ACC112 (cell line): Measurements from ENCODE around the gene EML4.
"Not testable (repeated sequence)": the region's sequence is repeated elsewhere in the genome, so short reads cannot be mapped to it uniquely, and the experiment has no call there.

ENCODE experiments used
- H2AFZ ChIP-seq: fragments of 200-600 bp; sonication (generic); one replicate; pipeline ENCODE4 v1.6.0; 2017; ENCODE audit warnings: antibody characterized with exemption, low read length; ENCODE audit not compliant: unreplicated experiment
- H3K27ac ChIP-seq: fragments of 200-600 bp; sonication (generic); 2 replicates; pipeline ENCODE4 v1.5.1; 2014; ENCODE audit warnings: low read depth, mild to moderate bottlenecking, antibody characterized with exemption, low read length, moderate library complexity
- H3K27me3 ChIP-seq: fragments of 200-600 bp; sonication (generic); 2 replicates; pipeline ENCODE4 v1.6.1; 2014; ENCODE audit warnings: mild to moderate bottlenecking, antibody characterized with exemption, low read length, moderate library complexity, mixed read lengths; ENCODE audit not compliant: insufficient read depth
- H3K36me3 ChIP-seq: fragments of 200-600 bp; sonication (generic); 2 replicates; pipeline ENCODE4 v1.6.1; 2016; ENCODE audit warnings: mild to moderate bottlenecking, antibody characterized with exemption, low read length, moderate library complexity, mixed read lengths; ENCODE audit not compliant: insufficient read depth
- H3K4me1 ChIP-seq: fragments of 200-600 bp; sonication (generic); one replicate; pipeline ENCODE4 v1.6.1; 2016; ENCODE audit warnings: low read length, mixed read lengths; ENCODE audit not compliant: insufficient read depth, unreplicated experiment, control insufficient read depth
- H3K4me3 ChIP-seq: fragments of 200-600 bp; sonication (generic); 2 replicates; pipeline ENCODE4 v1.5.1; 2014; ENCODE audit warnings: mild to moderate bottlenecking, low read depth, low read length
- H3K79me2 ChIP-seq: fragments of 200-600 bp; sonication (generic); one replicate; pipeline ENCODE4 v1.6.0; 2016; ENCODE audit warnings: low read length; ENCODE audit not compliant: control insufficient read depth, unreplicated experiment, insufficient read depth

The EML4 gene

DNA sequence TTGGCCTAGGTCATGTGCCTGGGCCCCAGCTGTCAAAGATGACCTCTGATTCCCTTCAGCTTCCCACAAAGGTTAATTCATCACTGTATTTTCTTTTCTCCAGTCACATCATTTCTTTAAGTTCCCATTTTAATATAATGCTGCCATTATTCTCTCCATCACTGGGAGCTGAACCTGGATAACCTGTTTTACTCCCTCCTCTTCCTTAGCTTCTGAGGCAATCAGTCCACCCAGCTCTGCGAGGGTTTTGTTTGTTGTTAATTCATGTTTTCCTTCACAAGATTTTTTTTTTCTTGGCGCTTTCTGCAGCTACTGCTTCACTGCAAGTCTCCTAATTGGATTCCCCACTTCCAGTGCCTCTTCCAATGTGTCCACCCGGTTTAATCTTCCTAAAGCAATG is 5.1 kb upstream of the EML4 start:
- H3K36me3 ChIP-seq, result no peaks in the 10 kb centered on the region
- H2AFZ ChIP-seq, result no peak overlapping the region
- H3K27me3 ChIP-seq, result no peaks in the 10 kb centered on the region
- no peak overlapping the region for H3K27ac ChIP-seq
- no peak overlapping the region for H3K4me3 ChIP-seq
- H3K79me2 ChIP-seq, result no peaks in the 10 kb centered on the region
- H3K4me1 ChIP-seq, result no peaks in the 10 kb centered on the region

DNA sequence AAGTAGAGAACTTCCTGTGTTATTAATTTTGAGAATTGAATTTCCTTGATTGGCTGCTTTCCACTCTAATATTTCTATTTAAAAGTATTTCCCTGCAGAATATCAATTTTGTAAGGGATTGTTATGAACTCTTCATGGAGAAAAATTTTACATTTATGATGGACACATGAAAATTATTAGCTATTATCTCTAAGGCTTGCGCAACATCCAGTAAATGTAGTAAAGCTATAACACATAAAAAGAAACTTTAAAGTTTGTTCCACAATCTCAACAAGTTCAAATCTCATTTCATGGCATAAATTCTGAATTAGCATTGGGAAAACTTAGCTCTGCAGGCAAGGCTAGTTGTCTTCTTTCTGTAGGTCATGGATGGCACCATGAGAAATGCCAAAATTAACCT is 4.2 kb upstream of the EML4 start:
- Histone ChIP-seq H3K4me1 (no peaks in the 10 kb centered on the region), H3K27ac (no peak overlapping the region), H3K36me3 (no peaks in the 10 kb centered on the region), H3K4me3 (no peak overlapping the region), H3K79me2 (peaks cover 8% of the 10 kb centered on the region), H3K27me3 (no peaks in the 10 kb centered on the region), H2AFZ (no peak overlapping the region)

DNA sequence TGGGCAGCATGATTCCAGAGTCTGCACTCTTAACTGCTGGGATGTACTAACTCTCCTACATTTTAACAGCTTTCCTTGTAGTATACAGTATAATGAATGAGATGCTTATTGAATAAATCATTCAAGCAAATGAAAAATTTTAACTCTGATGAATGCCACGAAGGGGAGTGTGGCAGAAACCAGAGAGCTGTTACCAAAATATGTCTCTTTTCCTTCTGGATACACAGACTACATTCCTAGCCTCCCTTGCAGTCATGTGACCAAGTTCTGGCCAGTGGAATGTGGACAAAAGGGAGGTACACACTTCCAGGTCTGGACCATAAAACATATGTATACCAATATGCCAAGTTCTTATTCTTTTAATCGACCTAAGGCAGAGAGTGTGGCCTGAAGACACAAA is 1.7 kb upstream of the EML4 start:
- Histone ChIP-seq H3K4me1 (peaks cover 17% of the 10 kb centered on the region), H3K79me2 (peaks cover 33% of the 10 kb centered on the region), H3K4me3 (no peak overlapping the region), H3K36me3 (no peaks in the 10 kb centered on the region), H3K27ac (no peak overlapping the region), H3K27me3 (no peaks in the 10 kb centered on the region), H2AFZ (peak overlapping the region; percentile 36)

DNA sequence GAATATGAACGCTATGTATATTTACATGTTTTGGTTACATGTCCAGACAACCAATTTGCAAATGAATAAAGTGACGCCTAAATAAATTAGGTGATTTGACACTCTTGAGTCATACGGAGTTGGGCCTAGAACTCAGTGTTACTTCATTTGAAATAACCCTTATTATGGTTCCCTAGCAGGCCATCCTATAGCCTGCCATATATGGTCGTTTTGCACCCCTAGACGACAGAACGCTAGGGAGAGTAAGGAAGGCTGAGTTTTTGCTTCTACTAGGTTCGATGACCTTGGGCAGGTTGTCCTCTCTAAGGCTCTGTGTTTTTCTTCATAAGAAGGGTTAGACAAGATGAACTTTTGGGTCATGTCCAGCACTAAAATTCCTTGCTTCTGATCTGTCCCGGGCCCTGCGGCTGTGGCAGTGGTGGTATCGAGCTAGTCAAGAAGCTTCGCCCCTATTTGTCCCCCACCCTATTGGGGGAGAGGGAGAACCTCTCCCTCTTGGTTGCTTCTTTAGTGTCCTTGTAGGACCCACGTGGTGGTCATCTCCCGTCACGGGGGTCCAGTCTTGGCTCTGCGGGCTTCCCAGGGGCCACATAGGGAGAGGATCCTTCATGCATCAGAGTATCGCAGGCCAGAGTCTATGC is 574 bp upstream of the EML4 start:
- no peaks in the 10 kb centered on the region for H3K27me3 ChIP-seq
- H2AFZ ChIP-seq, result peak overlapping the region; percentile 78
- H3K27ac ChIP-seq, result no peak overlapping the region
- H3K4me3 ChIP-seq, result peak overlapping the region; percentile 57
- peaks cover 22% of the 10 kb centered on the region for H3K4me1 ChIP-seq
- no peaks in the 10 kb centered on the region for H3K36me3 ChIP-seq
- H3K79me2 ChIP-seq, result peaks cover 44% of the 10 kb centered on the region

DNA sequence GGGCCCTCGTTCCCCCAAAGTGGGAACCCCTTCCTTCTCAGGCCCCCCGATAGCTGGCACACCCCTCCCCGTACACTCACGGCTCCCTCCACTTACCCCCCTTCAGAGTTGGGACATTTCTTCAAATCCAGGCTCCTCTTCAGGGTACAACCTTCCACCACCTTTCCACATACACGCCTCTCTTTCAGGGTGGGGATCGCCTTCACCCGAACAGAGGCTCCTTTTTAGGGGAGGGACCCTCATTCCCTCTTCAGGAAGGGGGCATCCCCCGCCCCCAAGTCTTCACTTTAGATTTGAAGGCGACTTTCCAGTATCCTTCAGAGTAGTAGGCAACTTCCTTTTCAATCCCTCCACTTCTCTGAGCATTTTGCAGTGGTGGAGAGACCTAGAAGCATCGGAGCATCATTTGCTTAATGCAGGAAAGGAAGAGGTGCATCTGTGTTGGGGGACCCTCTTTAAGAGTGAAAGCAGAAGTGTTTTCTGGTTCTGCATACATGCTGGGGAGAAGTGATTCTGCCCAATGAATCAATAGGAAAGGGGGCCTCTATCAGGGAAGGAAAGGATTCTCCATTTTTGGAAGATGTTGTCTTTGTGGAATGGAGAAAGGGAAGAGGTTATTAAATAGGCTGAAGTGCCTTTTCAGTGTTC is 845 bp downstream of the EML4 start:
- Histone ChIP-seq H3K36me3 (no peaks in the 10 kb centered on the region), H2AFZ (peak overlapping the region; percentile 74), H3K79me2 (peaks cover 48% of the 10 kb centered on the region), H3K4me3 (peak overlapping the region; percentile 94), H3K27ac (peak overlapping the region; percentile 61), H3K27me3 (no peaks in the 10 kb centered on the region), H3K4me1 (peaks cover 22% of the 10 kb centered on the region)

DNA sequence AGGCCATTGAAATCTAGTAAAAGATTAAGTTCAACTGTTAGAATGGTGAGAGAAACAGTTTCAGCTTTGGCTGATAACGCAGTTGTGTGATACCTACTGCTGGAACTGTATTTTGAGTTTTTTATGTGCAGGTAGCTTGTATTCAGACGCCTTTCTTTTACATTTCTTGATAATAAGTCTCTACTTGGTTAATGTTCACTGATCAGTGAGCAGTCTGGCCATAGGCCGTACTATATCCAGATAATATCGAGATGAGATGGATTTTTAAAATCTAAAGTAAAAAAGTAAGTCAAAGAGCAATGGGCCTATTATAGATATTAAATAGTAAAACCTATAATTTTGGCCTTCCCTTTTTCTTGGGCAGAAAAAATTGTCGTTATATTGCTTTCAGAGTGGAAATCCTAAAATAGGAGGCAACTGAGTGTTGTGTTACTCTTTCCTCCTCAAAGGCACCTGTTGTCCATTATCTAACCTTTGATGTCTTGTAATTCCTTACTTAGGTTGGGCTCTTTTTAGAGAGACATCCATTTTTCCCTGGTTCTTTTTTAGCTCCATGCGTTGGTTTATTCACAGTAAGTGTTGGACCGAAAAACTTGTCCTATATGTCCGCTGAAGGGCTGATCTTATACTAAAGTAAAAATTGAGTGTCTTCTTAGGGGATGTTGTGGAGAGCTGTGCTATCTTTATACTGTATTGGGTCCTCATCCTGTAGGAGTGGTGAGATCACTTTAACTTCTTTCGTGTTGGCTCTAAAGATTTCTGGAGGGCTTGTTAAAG is 1.7 kb downstream of the EML4 start:
- Histone ChIP-seq H3K4me3 (peak overlapping the region; percentile 94), H2AFZ (peak overlapping the region; percentile 74), H3K79me2 (peaks cover 52% of the 10 kb centered on the region), H3K4me1 (peaks cover 22% of the 10 kb centered on the region), H3K27ac (peak overlapping the region; percentile 61; the same call in 1 of the 2 replicates), H3K36me3 (no peaks in the 10 kb centered on the region), H3K27me3 (no peaks in the 10 kb centered on the region)

DNA sequence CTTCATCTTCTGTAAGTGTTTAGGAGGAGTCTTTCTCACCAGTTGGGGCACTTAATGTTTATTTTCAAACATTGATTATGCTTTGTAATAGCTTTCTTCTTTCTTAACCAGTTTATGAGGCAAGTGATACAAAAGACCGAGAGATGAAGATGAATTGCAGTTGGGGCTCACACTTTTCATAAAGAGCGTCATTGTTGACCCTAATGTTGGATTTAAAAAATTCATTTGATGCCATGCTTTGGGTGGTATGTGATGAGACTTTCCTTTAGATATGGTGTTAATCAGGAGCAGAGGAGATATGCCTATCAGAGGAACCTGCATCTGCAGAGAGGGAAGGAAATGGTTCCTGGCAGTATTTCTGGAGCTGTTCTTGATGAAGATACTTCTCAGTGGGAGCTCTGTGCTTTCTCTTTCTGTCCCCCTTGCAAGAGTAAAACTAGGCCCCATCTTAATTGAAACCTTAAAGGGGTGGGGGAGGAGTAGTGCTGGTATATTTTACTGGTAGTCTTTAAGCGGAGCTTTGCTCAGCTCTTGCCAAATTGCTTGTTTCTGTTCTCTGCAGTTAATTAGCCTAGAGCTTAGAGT is 2.3 kb downstream of the EML4 start:
- Histone ChIP-seq H3K4me1 (peaks cover 22% of the 10 kb centered on the region), H3K79me2 (peaks cover 59% of the 10 kb centered on the region), H3K27ac (no peak overlapping the region), H3K36me3 (peaks cover 4% of the 10 kb centered on the region; the same call in 1 of the 2 replicates), H3K4me3 (peak overlapping the region; percentile 94), H3K27me3 (no peaks in the 10 kb centered on the region), H2AFZ (no peak overlapping the region)

DNA sequence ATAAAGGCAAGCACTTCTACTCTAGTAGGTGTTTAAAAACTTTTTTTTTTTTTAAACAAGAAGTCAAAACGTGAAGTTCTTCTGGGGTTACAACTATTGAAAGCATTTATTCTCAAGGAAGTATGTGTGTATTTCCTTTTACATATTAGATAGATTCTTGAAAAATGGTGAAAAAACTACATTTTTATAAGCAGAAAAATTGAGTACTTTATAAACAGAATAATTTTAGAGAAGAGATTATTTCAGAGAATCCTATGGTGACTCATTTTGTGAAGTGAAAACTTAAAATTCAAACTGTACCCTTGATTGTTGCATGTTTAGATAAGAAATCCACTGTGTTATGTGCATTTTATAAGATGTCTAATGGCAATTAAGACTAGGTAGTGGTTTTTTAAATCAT is 2.9 kb downstream of the EML4 start:
- H2AFZ ChIP-seq, result no peak overlapping the region
- H3K27me3 ChIP-seq, result no peaks in the 10 kb centered on the region
- peaks cover 4% of the 10 kb centered on the region; the same call in 1 of the 2 replicates for H3K36me3 ChIP-seq
- peaks cover 63% of the 10 kb centered on the region for H3K79me2 ChIP-seq
- peaks cover 22% of the 10 kb centered on the region for H3K4me1 ChIP-seq
- no peak overlapping the region for H3K27ac ChIP-seq
- peak overlapping the region; percentile 94 for H3K4me3 ChIP-seq

DNA sequence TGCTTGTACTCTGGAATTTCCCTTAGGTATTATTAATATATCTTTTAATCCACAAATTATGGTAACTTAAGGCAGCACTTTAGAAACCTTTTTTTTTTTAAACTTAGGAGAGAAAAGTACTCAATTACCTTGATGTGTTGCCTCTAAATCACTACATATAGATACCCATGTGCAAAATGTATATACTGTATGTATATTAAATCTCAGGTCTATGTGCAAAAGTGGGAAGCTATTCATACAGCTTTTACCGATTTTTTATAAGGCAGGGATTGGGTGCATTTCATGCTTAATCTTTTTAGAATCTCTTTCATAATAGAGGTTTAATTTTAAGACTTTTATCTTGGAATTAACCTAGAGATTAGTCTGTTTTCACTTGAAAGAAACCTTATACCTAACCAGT is 3.4 kb downstream of the EML4 start:
- Histone ChIP-seq H3K4me3 (peak overlapping the region; percentile 94; the same call in 1 of the 2 replicates), H3K27ac (no peak overlapping the region), H3K4me1 (peaks cover 22% of the 10 kb centered on the region)

DNA sequence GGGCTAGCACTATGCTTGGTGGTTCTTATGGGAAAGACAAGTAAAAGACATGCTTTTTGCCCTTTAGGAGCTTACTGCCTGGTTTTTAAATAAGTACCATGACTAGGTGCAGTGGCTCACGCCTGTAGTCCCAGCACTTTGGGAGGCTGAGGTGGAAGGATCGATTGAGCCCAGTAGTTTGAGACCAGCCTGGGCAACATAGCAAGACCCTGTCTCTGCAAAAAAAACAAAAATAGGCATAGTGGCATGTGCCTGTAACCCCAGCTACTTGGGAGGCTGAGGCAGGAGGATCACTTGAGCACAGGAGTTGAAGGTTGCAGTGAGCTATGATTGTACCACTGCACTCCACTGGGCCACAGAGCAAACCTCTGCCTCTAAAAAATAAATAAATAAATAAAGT is 4.3 kb downstream of the EML4 start:
- not testable (repeated sequence) for H2AFZ ChIP-seq, H3K27me3 ChIP-seq, H3K4me3 ChIP-seq, H3K36me3 ChIP-seq, H3K27ac ChIP-seq
- H3K79me2 ChIP-seq, result peaks cover 78% of the 10 kb centered on the region
- H3K4me1 ChIP-seq, result peaks cover 22% of the 10 kb centered on the region

More for the DNA sequence above, 3.4 kb downstream of the EML4 start:
- Histone ChIP-seq H3K27me3 (no peaks in the 10 kb centered on the region), H2AFZ (no peak overlapping the region), H3K79me2 (peaks cover 68% of the 10 kb centered on the region), H3K36me3 (peaks cover 4% of the 10 kb centered on the region; the same call in 1 of the 2 replicates)
